ENCODE measurements around the gene LILRA6. TPM values are rescaled to one million over a fixed set of nuclear protein-coding genes. Genes with fewer than 3 reads are reported as not detected.

The LILRA6 gene
- total RNA-seq, 1 donor from 2014 or later = not detected

DNA sequence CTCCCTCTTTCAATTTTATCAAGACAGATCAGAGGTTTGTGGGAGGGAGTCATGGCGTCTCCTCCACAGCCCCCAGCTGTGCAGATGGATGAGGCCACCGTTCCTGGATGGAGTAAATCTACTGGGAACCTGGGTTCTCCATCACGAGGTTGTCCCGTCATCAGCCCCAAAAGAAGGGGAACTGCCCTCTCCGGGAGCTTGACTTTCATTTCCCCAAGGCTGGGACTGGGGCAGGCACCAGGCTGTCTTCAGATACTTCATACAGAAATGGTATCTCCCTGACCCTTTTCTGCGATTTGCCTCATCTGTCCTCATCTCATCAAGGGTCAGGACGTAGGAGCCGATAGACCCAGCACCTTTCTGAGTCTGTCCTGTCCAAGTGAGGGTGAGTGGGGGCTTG is 28.5 kb upstream of the LILRA6 start:
- Mint-ChIP-seq H3K4me3 (no peak overlapping the region), H3K27me3 (peaks cover 39% of the 10 kb centered on the region), H3K36me3 (no peaks in the 10 kb centered on the region), H3K27ac (no peak overlapping the region), H3K4me1 (ENCODE audit: unreplicated experiment) (no peaks in the 10 kb centered on the region), H3K9me3 (no peaks in the 10 kb centered on the region)
- TF ChIP-seq, protein P1, sequence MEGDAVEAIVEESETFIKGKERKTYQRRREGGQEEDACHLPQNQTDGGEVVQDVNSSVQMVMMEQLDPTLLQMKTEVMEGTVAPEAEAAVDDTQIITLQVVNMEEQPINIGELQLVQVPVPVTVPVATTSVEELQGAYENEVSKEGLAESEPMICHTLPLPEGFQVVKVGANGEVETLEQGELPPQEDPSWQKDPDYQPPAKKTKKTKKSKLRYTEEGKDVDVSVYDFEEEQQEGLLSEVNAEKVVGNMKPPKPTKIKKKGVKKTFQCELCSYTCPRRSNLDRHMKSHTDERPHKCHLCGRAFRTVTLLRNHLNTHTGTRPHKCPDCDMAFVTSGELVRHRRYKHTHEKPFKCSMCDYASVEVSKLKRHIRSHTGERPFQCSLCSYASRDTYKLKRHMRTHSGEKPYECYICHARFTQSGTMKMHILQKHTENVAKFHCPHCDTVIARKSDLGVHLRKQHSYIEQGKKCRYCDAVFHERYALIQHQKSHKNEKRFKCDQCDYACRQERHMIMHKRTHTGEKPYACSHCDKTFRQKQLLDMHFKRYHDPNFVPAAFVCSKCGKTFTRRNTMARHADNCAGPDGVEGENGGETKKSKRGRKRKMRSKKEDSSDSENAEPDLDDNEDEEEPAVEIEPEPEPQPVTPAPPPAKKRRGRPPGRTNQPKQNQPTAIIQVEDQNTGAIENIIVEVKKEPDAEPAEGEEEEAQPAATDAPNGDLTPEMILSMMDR (conservative IDR thresholded peaks at IDR 0.05) = no peak
- no peak for DNase-seq (ENCODE audit: extremely low spot score, unreplicated experiment)

DNA sequence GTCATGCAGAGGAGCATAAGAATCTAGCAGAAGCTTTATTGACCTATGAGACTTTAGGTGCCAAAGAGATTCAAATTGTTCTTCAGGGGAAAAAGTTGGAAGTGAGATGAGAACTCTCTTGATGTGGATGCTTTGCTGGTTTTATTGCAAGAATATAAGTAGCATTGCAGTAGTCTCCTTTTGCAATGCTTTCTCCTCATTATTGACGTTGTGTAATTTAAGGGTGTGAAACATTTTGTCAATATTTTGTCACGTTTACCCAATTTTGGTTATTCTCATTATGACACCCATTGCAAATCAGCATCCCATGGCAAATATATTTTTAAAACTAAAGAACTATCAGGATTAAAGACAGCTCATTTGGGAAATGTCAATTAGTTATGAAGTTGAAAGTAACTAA is 26.3 kb upstream of the LILRA6 start:
- no peak overlapping the region for H3K4me3 Mint-ChIP-seq
- TF ChIP-seq, protein P1 (conservative IDR thresholded peaks at IDR 0.05) = no peak
- H3K27me3 Mint-ChIP-seq = peaks cover 30% of the 10 kb centered on the region
- no peak for DNase-seq (ENCODE audit: extremely low spot score, unreplicated experiment)
- no peaks in the 10 kb centered on the region for H3K9me3 Mint-ChIP-seq
- no peaks in the 10 kb centered on the region for H3K36me3 Mint-ChIP-seq
- no peaks in the 10 kb centered on the region for H3K4me1 Mint-ChIP-seq (ENCODE audit: unreplicated experiment)
- no peak overlapping the region for H3K27ac Mint-ChIP-seq

DNA sequence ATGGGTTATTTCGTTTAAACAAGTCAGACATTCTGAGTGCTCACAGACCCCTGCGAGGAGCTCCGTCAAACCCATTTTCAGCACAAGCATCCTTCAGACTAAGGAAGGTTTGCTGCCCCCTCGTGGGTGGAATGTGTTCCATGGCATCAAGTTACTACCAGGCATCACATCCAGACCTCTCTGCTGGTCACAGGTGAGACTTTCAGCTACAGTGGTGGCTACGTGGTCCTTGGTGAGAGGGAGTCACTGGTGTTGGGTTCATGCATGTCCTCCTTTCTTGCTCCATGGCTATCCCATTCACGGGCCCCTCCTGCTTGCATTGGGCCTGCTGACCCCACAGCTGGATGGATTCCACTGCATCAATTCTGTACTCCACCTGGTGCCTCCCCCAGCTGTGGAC is 23.5 kb upstream of the LILRA6 start:
- Mint-ChIP-seq H3K27me3 (peaks cover 19% of the 10 kb centered on the region), H3K4me3 (no peak overlapping the region), H3K36me3 (no peaks in the 10 kb centered on the region), H3K27ac (no peak overlapping the region), H3K4me1 (ENCODE audit: unreplicated experiment) (no peaks in the 10 kb centered on the region), H3K9me3 (no peaks in the 10 kb centered on the region)
- TF ChIP-seq, protein P1 (conservative IDR thresholded peaks at IDR 0.05) = peak; percentile 86
- peak; percentile 84 for DNase-seq (ENCODE audit: extremely low spot score, unreplicated experiment)

DNA sequence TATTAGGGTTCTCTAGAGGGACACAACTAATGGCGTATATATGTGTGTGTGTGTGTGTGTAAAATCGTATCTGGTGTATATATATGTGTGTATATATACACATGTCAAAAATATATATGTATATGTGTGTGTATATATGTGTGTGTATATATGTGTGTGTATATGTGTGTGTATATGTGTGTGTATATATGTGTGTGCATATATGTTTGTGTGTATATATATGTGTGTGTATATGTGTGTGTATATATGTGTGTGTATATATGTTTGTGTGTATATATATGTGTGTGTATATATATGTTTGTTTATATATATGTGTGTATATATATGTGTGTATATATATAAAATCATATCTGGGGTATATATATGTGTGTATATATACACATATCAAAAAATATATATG is 19.9 kb upstream of the LILRA6 start:
- no peak overlapping the region for H3K27ac Mint-ChIP-seq
- peaks cover 14% of the 10 kb centered on the region for H3K27me3 Mint-ChIP-seq

DNA sequence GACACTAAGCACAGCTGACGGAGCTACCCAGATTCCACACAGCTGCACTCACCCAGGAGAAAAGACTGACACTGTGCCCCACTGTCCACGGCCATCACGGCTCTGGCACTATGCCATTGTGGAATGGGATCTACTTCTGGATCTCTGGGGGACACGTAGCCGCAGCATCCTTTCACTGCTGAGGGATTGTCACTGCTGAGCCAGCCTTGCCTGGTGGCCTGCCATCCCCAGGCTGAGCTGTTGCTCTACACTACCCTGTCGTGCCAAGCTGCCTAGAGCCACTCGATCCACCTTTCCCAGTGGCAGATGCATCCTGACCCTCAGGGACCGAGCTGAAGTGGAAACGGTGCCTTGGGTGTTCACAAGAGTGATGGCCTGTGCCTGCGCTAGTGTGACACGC is 19.5 kb upstream of the LILRA6 start:
- H3K4me3 Mint-ChIP-seq = no peak overlapping the region
- H3K27me3 Mint-ChIP-seq = peaks cover 15% of the 10 kb centered on the region
- H3K4me1 Mint-ChIP-seq (ENCODE audit: unreplicated experiment) = no peaks in the 10 kb centered on the region
- no peak for DNase-seq (ENCODE audit: extremely low spot score, unreplicated experiment)
- H3K9me3 Mint-ChIP-seq = no peaks in the 10 kb centered on the region
- H3K36me3 Mint-ChIP-seq = no peaks in the 10 kb centered on the region
- H3K27ac Mint-ChIP-seq = no peak overlapping the region
- TF ChIP-seq, protein P1 (conservative IDR thresholded peaks at IDR 0.05) = no peak

More for the DNA sequence above, 19.9 kb upstream of the LILRA6 start:
- no peaks in the 10 kb centered on the region for H3K4me1 Mint-ChIP-seq (ENCODE audit: unreplicated experiment)
- DNase-seq (ENCODE audit: extremely low spot score, unreplicated experiment) = no peak
- no peaks in the 10 kb centered on the region for H3K36me3 Mint-ChIP-seq
- TF ChIP-seq, protein P1 (conservative IDR thresholded peaks at IDR 0.05) = no peak
- no peak overlapping the region for H3K4me3 Mint-ChIP-seq
- no peaks in the 10 kb centered on the region for H3K9me3 Mint-ChIP-seq

- DNase-seq (ENCODE audit: extremely low spot score, unreplicated experiment) = no peak
- Mint-ChIP-seq H3K27ac (no peak within 1 kb of the TSS), H3K4me3 (no peak within 1 kb of the TSS), H3K9me3 (no peaks in the 10 kb centered on the region), H3K27me3 (peaks cover 18% of the 10 kb centered on the region), H3K36me3 (no peaks in the 10 kb centered on the region), H3K4me1 (ENCODE audit: unreplicated experiment) (no peaks in the 10 kb centered on the region)
- TF ChIP-seq, protein P1 (conservative IDR thresholded peaks at IDR 0.05) = no peak
Observed at GRCh38 chr19:54257116-54257480, 14.5 kb upstream of the LILRA6 start, which contains the start of gene LILRB5. TSS of gene LILRB5 (minus strand) at chr19:54257273. CDS start at chr19:54257193, 80 bp downstream.
